ENCODE measurements around the gene DPF3. TPM values are rescaled to one million over a fixed set of nuclear protein-coding genes. Genes with fewer than 3 reads are reported as not detected.

Gene DPF3
- total RNA-seq, 1 experiment from 2014 or later, result 1.9 TPM

DNA sequence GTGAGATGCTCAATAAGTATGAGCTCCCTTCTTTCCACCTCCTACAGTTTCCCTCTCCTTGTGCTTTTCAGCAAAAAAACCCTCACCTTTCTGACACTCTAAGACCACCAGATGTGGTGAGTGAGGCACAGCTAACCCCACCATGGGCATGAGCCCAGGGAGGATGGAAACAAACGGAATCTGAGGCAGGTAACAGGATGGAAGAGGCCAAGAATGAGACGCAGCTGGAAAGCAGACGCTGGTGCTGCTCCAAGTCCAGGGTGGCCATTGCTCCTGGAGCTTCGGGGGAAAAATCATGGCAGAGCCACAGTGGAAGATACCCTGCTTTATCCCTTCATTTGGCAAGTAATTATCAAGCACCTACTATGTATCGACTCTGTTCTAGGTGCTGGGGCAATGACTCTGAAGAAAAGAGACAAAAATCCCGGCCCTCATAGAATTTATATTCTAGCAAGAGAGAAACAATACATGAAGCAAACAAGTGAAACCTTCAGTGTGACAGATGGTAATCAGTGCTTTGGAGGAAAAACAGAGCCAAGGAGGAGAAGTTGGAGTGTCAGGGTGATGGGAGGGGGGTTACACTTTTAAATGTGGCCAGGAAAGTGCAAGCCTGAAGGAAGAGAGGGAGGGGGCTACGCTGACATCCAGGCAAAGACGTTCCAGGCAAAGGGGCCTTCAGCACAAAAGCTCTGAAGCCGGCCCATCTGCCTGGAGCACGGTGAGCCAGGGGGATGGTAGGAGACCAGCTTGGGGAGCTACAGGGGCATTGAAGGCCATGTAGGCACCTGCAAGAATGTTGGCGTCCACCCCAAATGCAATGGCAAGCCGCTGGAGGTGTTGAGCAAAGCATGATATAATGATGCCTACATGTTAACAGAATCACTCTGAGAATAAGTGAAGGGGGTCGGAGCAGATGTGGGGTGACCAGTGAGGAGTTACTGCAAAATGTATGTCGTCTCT is 154.2 kb downstream of the DPF3 start:
- H3K4me1 Mint-ChIP-seq (ENCODE audit: insufficient read depth, unreplicated experiment), result no peaks in the 10 kb centered on the region
- TF ChIP-seq, protein P1, sequence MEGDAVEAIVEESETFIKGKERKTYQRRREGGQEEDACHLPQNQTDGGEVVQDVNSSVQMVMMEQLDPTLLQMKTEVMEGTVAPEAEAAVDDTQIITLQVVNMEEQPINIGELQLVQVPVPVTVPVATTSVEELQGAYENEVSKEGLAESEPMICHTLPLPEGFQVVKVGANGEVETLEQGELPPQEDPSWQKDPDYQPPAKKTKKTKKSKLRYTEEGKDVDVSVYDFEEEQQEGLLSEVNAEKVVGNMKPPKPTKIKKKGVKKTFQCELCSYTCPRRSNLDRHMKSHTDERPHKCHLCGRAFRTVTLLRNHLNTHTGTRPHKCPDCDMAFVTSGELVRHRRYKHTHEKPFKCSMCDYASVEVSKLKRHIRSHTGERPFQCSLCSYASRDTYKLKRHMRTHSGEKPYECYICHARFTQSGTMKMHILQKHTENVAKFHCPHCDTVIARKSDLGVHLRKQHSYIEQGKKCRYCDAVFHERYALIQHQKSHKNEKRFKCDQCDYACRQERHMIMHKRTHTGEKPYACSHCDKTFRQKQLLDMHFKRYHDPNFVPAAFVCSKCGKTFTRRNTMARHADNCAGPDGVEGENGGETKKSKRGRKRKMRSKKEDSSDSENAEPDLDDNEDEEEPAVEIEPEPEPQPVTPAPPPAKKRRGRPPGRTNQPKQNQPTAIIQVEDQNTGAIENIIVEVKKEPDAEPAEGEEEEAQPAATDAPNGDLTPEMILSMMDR (IDR thresholded peaks at IDR 0.05; ENCODE audit: unreplicated experiment), result no peak
- POLR2A ChIA-PET, result no interaction called here
- CTCF ChIA-PET, result interaction anchor here (1.4 kb wide), 1 partner anchor 225 kb away, joined by 3 read pairs; no protein-coding TSS in a partner anchor
- DNase-seq (ENCODE audit: unreplicated experiment), result no peak
- no peak overlapping the region for H3K4me3 Mint-ChIP-seq (ENCODE audit: unreplicated experiment)
- intact Hi-C loops (cut with micrococcal nuclease), result no loop called here
- no peaks in the 10 kb centered on the region for H3K9me3 Mint-ChIP-seq (ENCODE audit: unreplicated experiment)
- H3K27me3 Mint-ChIP-seq (ENCODE audit: insufficient read depth, unreplicated experiment), result no peaks in the 10 kb centered on the region
- H3K36me3 Mint-ChIP-seq (ENCODE audit: insufficient read depth, unreplicated experiment), result no peaks in the 10 kb centered on the region
- H3K27ac Mint-ChIP-seq (ENCODE audit: low read depth, unreplicated experiment), result no peak overlapping the region
- no TSS peak for BruUV-seq (replicated peaks)

GRCh38 chr14:72738161-72738611 is 155.7 kb downstream of the DPF3 start:
- POLR2A ChIA-PET, result interaction anchor here (1.0 kb wide), 1 partner anchor 18 kb away, joined by 3 read pairs; no protein-coding TSS in a partner anchor
- DNase-seq (ENCODE audit: unreplicated experiment), result no peak
- H3K4me3 Mint-ChIP-seq (ENCODE audit: unreplicated experiment), result no peak overlapping the region
- BruUV-seq (replicated peaks), result no TSS peak
- CTCF ChIA-PET, result interaction anchor here (0.6 to 1.4 kb wide), 3 partner anchors 80 to 224 kb away, joined by 3 read pairs; no protein-coding TSS in a partner anchor
- H3K36me3 Mint-ChIP-seq (ENCODE audit: insufficient read depth, unreplicated experiment), result no peaks in the 10 kb centered on the region
- TF ChIP-seq, protein P1 (IDR thresholded peaks at IDR 0.05; ENCODE audit: unreplicated experiment), result no peak
- no peaks in the 10 kb centered on the region for H3K9me3 Mint-ChIP-seq (ENCODE audit: unreplicated experiment)
- H3K4me1 Mint-ChIP-seq (ENCODE audit: insufficient read depth, unreplicated experiment), result no peaks in the 10 kb centered on the region
- intact Hi-C loops (cut with micrococcal nuclease), result no loop called here
- H3K27ac Mint-ChIP-seq (ENCODE audit: low read depth, unreplicated experiment), result no peak overlapping the region
- peaks cover 1% of the 10 kb centered on the region for H3K27me3 Mint-ChIP-seq (ENCODE audit: insufficient read depth, unreplicated experiment)

GRCh38 chr14:72737560-72737943 is 156.3 kb downstream of the DPF3 start:
- TF ChIP-seq, protein P1 (IDR thresholded peaks at IDR 0.05; ENCODE audit: unreplicated experiment), result no peak
- BruUV-seq (replicated peaks), result no TSS peak
- no peak for DNase-seq (ENCODE audit: unreplicated experiment)
- no peak overlapping the region for H3K27ac Mint-ChIP-seq (ENCODE audit: low read depth, unreplicated experiment)
- no peaks in the 10 kb centered on the region for H3K4me1 Mint-ChIP-seq (ENCODE audit: insufficient read depth, unreplicated experiment)
- no peaks in the 10 kb centered on the region for H3K9me3 Mint-ChIP-seq (ENCODE audit: unreplicated experiment)
- intact Hi-C loops (cut with micrococcal nuclease), result no loop called here
- CTCF ChIA-PET, result interaction anchor here (0.6 to 0.9 kb wide), 4 partner anchors 81 to 224 kb away, joined by 3 read pairs; partner anchors contain the start of gene DPF3
- POLR2A ChIA-PET, result interaction anchor here (0.6 to 1.0 kb wide), 2 partner anchors 18 to 153 kb away, joined by 3 read pairs; no protein-coding TSS in a partner anchor
- H3K27me3 Mint-ChIP-seq (ENCODE audit: insufficient read depth, unreplicated experiment), result peaks cover 7% of the 10 kb centered on the region
- no peaks in the 10 kb centered on the region for H3K36me3 Mint-ChIP-seq (ENCODE audit: insufficient read depth, unreplicated experiment)
- no peak overlapping the region for H3K4me3 Mint-ChIP-seq (ENCODE audit: unreplicated experiment)
